Measurements from ENCODE around the gene SMARCB1. TPM values are rescaled to one million over a fixed set of nuclear protein-coding genes. Genes with fewer than 3 reads are reported as not detected.
A peak's percentile ranks its signal among the peaks of the same experiment; 100 is the strongest.
"Not testable (repeated sequence)": the region's sequence is repeated elsewhere in the genome, so short reads cannot be mapped to it uniquely, and the experiment has no call there.

The SMARCB1 gene
- total RNA-seq, 1 donor from 2014 or later: 22.1 TPM

DNA sequence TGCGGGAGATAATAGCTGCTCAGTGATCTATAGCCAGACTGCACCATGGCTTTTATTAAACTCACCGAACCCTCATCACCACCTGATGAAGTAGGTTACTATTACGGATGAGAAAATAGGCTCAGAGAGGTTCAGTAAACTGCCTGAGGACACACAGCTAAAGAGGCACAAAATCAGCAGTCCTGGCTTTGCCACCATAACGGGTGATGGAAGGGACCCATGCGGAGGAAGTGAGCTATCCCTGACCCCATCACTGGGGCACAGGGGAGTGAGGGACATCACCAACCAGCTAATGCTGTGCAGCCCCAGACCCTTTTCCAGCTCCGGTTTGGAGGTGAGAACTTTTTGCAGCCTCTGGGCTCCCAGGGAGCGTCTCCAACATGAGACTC, 59.3 kb downstream of the SMARCB1 start:
- no peak for DNase-seq

DNA sequence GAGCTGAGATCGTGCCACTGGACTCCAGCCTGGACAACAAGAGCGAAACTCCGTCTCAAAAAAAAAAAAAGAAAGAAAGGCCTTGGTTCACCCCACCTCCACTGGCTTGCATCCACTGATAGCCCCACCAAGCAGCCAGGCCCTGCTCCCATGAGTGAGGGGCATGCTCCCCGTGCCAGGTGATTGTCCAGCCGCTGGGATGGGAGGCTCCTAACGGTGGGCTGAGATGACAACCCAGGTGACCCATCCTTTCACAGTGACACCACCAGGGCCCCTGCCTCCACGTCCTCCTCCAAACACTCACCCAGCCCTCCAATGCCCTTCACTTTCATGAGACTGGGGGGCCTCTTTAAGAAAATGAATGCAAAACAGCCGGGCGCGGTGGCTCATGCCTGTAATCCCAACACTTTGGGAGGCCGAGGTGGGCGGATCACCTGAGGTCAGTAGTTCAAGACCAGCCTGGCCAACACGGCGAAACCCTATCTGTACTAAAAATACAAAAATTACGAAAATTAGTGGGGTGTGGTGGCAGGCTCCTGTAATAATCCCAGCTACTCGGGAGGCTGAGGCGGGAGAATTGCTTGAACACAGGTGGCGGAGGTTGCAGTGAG, 60.6 kb downstream of the SMARCB1 start:
- DNase-seq: no peak

DNA sequence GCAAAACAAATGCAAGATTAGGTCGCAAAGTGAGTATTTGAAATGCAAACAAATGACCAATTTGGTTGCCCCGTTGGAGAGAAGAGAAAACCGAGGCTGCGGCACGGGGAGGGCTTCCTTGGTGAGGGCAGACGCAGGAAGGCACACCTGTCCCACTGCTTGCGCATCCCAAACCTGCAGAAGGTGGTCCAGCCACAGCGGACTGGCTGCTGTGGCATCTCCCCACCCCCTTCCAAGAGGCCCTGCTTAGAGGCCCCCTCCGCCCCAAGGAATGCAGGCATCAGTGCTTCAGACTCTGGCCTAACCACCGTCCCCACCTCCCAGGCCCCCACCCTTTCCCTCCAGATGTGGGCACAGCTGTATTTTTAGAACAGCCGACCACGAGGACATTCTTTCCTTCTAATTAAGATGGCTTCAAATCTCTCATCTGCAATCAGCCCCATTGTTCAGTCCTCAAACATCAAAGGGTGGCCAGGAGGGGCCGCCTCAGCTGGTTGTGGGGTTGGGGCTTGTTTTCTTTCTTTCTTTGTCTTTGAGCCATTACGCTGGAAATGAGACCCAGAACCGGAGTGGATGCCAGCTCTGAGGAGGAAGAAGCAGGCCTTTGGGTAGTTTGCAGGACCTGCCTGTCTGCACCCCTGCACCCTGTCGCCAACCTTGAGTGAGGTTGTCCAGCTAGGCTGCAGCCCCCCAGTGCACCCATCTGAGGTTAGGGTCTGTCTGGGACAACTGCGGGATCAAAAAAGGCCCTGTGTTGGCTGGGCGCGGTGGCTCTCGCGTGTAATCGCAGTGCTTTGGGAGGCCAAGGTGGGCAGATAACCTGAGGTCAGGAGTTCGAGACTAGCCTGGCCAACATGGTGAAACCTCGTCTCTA, 61.5 kb downstream of the SMARCB1 start:
- DNase-seq: no peak

DNA sequence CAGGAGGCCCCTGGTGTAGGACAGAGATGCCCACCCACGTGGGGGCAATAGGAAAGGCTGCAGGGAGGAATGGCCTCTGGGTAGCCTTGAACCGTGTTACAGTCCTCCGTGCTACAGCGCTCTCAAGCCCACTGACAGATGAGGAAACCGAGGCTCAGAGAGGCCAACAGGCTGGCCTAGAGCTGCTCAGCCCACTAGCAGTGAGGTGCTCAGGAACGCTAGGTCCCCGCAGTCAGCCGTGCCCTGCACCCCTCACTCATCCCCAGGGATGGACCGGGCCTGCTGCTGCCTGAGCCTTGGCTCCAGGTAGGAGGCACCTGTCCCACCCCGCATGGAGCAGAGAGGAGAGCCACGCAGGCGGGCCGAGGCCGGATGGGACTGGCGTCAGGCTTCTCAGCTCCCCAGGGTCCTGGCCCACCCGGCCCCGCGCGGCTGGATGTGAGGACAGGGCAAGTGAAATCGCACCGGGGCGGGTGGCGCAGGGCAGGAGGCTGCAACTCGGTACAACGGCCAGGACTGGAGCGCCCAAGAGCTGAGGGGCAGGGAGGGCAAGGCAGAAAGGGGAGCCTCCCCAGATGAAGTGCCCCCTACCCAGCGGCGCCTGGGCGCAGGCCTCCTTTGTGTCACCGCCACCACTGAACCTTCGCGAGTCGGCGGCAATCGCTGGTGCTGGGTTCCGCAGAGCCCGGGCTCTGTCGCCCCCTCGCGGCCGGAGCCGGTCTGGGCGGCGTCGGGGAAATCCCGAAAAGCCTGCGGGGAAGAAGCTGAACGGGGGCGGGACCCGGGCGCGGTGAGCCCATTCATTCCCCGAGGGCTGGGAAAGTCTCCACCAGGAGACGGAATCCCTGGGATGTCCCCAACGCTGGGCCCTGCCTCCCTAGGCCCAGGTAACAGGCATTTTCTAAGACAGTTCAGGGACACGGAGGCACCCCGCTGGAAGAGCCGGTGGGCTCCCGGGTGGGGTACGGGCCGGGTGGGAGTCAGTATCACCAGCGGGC, 62.5 kb downstream of the SMARCB1 start:
- peak; percentile 86 for DNase-seq

DNA sequence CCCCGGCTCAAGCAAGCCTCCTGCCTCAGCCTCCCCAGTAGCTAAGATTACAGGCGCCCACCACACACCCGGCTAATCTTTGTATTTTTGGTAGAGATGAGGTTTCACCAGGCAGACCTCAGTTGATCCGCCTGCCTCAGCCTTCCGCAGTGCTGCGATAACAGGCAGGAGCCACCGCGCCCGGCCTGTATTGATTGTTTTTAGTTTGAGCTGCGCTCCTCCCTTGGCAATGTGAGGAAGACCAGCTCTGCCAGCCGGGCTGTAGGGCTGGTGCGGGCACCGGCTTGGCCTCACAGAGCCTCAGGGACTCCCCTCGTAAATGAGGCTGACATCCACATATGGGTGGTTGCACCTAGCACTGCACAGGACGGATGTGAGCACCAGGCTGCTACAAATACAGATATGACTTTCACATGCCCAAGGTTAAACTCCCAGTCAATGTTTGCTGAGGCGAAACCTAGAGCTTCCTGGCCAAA, 63.4 kb downstream of the SMARCB1 start:
- no peak for DNase-seq

DNA sequence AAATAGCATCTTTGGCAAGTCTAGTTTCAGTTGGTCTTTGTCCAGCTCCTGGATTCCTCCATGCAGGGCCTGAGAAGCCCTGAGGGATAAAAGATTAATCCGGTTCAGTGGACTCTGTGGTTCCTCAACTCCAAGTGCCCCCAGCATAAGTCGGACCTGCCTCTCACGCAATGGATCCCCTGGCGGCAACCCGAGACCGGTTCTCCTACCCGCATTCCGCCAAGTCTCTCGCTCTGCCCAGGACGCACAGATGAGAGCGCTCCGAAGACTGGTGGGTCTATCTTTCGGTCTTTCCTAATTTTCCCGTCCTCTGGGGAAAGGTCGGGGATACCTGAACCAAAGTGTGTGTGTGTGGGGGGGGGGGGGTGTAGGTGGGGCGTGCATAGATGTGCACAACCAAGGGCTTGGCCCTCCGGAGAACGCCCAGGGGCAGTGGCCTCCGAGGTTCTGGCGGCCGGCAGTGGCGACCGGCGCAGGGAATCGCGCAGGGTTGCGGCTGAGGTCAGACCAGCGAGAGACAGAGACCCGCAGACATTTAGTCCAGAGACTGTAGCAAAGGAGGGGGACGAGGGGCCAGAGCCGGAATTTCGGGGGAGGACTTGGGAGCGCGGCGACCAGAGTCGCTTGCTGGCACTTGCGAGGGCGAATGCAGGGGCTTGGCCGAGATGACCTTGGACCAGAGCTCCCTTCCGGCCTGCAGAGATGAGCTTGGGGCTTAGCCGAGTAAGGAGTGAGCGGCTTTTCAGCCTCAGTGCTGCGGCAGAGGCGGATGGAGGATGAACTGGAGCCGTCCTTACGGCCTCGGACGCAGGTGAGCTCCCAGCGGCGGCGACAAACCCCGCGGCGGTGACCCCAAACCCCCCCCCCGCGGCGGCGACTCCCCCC, 70.2 kb downstream of the SMARCB1 start:
- DNase-seq: peak; percentile 42

DNA sequence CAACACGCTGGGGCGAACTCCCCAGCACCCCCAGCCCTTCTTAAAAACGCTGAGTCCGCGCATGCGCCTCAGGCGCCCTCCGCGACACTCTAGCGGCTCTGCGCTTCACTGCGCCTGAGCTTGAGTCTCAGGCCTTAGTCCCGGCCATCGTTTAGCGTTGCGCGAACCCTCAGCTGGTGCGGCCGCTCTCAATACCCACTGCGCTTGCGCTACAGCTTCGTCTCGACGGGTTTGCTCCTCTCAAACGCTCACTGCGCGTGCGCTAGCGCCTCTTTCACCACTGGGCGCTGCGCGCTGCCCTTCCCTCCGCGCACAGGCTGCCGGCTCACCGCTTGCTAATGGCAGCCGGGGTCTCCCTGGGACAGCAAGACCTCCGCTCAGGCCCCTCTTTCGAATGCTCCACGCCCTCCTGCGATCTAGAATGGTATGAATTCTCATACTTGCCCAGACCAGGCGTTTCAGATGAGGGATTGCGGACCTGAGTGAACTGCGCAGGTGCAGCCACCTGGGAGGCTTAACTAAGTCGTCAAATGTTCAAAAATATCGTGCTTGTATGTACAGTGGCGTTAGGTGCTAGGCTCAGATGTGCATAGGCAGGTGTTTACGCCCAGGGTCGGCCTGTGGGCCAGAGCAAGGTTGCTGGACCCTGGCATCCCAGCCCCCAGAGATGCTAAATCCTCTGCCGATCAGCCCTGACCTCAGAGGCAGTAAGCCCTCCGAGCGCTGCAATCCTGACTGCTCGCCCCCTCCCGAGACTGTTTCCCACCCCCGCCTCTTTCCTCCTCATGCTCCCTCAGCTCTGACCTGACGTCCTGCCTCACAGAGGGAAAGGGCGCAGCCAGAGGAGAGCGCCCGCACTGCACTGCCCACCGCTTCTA, 71.1 kb downstream of the SMARCB1 start, which contains the start of gene SLC2A11:
Gene SLC2A11 (plus strand): TSS at position 270 of the 878 bp plus-strand sequence. CDS start 125 bp downstream, at position 395.
- DNase-seq: peak; percentile 99

DNA sequence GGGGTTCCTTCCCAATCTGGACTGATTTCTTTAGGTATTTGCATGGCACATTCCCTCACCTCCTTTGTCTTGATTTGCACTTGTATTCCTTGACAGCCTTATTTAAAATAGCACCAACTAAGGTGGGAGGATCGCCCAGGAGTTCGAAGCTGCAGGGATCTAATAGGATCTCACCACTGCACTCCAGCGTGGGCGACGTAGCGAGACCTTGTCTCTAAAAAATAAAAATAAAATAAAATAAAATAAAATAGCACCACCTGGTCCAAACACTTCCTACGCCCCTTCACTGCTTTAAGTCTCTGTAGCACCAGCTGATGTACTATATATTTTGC, 71.7 kb downstream of the SMARCB1 start:
- no peak for DNase-seq

DNA sequence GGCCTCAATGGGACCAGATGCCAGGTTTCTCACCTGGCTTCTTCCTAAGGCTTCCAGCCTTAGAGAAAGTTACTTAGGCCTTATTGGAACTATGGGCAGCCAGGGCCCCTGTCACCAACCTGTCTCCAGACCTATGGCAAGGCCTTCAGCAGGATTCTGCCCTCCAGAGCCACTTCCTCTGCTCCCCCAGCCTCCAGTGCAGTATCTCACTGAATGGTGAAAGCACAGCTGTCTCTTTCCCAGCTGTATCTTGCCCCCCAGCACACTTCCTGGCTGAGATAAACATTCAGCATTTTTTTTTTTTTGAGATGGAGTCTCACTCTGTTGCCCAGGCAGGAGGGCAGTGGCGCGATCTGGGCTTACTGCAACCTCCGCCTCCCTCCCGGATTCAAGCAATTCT, 72.4 kb downstream of the SMARCB1 start:
- no peak for DNase-seq

DNA sequence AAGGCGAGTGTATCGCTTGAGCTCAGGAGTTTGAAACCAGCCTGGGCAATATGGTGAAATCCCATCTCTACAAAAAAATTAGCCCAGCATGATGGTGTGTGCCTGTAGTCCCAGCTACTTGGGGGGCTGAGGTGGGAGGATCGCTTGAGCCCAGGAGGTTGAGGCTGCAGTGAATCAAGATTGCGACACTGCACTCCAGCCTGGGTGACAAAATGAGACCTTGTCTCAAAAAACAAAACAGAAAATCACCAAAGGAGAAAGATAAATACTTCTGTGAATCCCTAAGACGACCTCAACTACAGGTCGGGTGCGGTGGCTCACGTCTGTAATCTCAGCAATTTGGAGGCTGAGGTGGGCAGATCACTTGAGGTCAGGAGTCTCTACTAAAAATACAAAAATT, 73.4 kb downstream of the SMARCB1 start:
- not testable (repeated sequence) for DNase-seq

DNA sequence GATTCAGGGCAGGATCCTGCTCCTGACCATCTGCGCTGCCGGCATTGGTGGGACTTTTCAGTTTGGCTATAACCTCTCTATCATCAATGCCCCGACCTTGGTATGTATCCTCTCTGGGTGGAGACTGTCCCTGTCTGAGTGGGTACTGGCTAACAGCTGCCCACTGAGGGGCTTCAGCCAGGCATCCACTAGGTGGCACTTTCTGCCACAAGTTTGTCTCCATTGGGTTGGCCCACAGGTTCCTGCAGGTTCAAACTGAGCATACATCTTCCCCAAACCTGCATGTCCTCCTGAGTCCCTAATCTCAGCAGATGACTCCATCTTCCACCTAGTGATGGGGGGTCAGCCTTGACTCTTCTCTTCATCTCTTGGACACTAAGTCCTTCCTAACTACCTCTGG, 75.3 kb downstream of the SMARCB1 start:
- DNase-seq: peak; percentile 47

DNA sequence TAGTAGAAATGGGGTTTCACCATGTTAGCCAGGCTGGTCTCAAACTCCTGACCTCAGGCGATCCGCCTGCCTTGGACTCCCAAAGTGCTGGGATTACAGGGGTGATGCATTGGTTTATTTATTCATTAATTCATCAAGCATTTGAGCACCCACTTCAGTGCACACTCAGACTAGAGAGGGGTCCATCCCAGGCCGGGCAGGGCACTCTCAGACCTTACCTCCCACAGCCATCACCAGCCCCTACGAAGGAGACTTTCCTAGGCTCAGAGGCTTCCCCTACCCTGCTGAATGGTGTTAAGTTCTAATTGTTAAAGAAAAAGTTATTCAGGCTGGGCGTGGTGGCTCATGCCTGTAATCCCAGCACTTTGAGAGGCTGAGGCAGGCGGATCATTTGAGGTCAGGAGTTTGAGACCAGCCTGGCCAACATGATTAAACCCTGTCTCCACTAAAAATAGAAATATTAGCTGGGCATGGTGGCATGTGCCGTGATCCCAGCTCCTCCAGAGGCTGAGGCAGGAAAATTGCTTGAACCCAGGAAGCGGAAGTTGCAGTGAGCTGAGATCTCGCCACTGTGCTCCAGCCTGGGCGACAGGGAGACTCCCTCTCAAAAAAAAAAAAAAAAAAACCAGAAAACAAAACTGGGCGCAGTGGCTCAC, 77.9 kb downstream of the SMARCB1 start:
- not testable (repeated sequence) for DNase-seq

DNA sequence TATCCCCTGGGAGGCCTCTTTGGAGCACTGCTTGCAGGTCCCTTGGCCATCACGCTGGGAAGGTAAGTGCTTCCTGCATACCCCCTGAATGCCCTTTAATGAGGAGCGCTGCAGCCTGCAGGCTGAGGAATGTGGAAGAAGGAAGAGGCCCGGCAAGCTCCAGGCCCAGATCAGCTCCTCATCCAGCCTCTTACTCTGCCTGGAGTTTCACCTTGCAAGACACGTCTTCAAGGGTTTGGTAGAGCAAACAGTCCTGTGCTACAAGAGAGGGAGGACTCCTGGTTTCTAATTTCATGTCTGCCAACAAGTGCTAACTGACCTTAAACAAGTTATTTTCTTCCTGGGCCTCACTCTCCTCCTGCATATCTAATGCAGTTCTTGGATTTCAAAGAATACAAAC, 81.8 kb downstream of the SMARCB1 start:
- no peak for DNase-seq

DNA sequence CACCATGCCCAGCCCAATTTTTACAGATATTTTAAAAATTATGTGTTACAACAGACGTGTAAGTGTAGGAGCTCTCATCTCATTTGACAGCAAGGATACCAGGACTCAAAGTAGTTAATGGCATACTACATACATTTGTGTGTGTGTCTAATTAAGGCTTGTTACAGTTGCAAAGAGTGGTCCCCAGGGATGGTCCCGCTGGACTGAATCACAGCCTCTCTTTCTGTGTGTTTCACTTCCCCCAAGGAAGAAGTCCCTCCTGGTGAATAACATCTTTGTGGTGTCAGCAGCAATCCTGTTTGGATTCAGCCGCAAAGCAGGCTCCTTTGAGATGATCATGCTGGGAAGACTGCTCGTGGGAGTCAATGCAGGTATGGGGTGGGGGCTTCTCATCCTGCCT, 88.1 kb downstream of the SMARCB1 start:
- DNase-seq: no peak

DNA sequence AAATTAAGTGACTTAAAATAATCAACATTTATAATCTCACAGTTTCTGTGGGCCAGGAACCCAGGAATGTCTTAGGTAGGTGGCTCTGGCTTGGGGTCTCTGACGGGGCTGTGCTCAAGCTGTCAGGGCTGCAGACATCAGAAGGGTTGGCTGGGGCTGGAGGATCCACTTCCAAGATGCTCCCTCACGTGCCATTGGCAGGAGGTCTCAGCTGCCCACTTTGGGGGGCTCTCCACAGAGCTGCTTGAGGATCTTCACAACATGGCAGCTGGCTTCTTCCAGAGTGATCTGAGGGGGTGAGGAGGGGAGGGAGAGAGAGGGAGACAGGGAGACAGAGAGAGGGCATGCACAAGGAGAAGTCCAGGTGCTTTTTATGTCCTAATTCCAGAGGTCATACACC, 89.0 kb downstream of the SMARCB1 start:
- no peak for DNase-seq

DNA sequence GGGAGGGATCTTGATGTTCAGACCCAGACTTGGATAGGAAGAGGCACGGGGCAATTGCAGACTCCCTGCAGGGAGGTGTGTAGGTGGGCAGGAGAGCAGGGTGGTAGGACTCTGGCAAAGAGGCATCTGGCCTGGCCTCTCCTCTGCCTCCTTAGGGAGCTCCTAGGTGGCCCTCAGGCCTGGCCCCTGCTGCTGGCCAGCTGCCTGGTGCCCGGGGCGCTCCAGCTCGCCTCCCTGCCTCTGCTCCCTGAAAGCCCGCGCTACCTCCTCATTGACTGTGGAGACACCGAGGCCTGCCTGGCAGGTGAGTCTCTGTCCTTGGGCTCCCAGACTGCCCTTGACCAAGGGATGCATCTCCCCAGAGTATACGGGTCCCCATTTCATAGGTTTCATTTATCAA, 90.8 kb downstream of the SMARCB1 start:
- DNase-seq: no peak

DNA sequence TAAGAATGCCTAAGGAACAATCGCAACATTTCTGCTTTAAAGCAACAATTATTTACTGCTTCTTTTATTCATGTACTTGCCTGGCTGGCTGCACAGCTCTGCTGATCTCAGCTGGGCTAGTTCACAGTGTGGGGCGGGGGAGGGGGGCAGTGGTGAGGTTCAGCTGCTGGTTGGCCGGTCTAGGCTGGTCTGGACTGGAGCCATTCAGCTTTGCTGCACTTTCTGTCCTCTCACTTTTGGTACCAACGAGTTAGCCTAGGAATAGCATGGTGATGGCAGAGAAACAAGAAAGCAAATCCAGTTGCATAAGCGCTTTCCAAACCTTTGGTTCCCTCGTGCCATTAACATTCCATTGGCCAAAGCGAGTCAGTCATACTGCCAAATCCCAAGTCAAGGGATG, 91.5 kb downstream of the SMARCB1 start:
- no peak for DNase-seq

DNA sequence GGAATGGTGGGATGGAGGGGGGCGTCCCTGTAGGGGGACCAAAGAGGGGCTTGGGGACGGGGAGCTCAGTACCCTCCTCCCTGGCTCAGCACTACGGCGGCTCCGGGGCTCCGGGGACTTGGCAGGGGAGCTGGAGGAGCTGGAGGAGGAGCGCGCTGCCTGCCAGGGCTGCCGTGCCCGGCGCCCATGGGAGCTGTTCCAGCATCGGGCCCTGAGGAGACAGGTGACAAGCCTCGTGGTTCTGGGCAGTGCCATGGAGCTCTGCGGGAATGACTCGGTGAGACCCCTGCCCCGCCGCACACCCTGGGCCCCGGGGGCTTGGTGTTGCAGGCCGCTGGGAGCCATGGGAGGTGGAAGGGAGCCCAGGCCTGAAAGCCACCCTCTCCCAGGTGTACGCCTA, 95.6 kb downstream of the SMARCB1 start:
- DNase-seq: no peak

DNA sequence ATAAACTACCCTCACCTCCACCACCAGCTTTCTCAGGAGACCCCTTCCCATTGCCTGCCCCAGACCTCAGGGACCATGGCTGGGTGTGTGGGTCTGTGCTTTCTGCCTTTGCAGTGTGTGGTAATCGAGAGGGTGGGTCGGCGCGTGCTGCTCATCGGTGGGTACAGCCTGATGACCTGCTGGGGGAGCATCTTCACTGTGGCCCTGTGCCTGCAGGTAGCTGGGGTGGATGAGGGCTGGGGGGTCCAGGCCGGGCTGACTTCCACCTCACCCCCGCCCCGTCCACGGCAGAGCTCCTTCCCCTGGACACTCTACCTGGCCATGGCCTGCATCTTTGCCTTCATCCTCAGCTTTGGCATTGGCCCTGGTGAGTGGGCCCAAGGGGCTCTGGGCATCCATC, 96.9 kb downstream of the SMARCB1 start:
- no peak for DNase-seq

DNA sequence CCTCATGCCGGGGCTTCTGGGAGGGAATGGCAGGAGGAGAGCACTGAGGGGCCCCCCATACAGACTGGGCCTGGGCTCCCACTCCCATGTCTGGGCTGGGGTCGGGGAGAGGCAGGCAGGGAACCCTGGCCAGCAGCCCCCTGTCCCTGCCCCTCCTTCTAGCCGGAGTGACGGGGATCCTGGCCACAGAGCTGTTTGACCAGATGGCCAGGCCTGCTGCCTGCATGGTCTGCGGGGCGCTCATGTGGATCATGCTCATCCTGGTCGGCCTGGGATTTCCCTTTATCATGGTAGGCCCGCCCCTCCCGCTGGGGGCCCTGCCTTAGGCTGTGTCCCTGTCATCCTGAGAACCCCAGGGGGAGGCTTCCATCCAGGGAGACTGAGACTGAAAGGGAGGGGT, 97.4 kb downstream of the SMARCB1 start:
- no peak for DNase-seq
